ENCODE results near the gene CDK9.
"Not testable (repeated sequence)": the region's sequence is repeated elsewhere in the genome, so short reads cannot be mapped to it uniquely, and the experiment has no call there.

CDK9 gene

GRCh38 chr9:127825319-127826051 lies 39.7 kb downstream of the CDK9 start:
- DNase-seq (ENCODE audit: low spot score): no peak

- no peak for DNase-seq (ENCODE audit: low spot score)
Measured at GRCh38 chr9:127826253-127826913, 40.5 kb downstream of the CDK9 start.

GRCh38 chr9:127828262-127829031 lies 42.6 kb downstream of the CDK9 start:
- DNase-seq (ENCODE audit: low spot score): peak; percentile 29

GRCh38 chr9:127829205-127829906 lies 43.5 kb downstream of the CDK9 start:
- DNase-seq (ENCODE audit: low spot score): no peak

GRCh38 chr9:127832248-127832647 lies 46.4 kb downstream of the CDK9 start:
- DNase-seq (ENCODE audit: low spot score): no peak

GRCh38 chr9:127833555-127833954 lies 47.7 kb downstream of the CDK9 start:
- DNase-seq (ENCODE audit: low spot score): no peak

GRCh38 chr9:127835991-127836516 lies 50.2 kb downstream of the CDK9 start:
- no peak for DNase-seq (ENCODE audit: low spot score)

GRCh38 chr9:127836561-127836960 lies 50.7 kb downstream of the CDK9 start:
- DNase-seq (ENCODE audit: low spot score): not testable (repeated sequence)

GRCh38 chr9:127837346-127837745 lies 51.5 kb downstream of the CDK9 start:
- no peak for DNase-seq (ENCODE audit: low spot score)

GRCh38 chr9:127838375-127839078 lies 52.7 kb downstream of the CDK9 start:
- DNase-seq (ENCODE audit: low spot score): no peak
